SH-SY5Y (cell line): ENCODE data around the gene TSC22D3.

Source experiments
- GATA2 ChIP-seq: IDR thresholded peaks from 2 replicates; pipeline ENCODE4 v1.6.1; 2011; ENCODE audit warnings: mild to moderate bottlenecking, low read depth, low read length
- GATA3 ChIP-seq: IDR thresholded peaks from 2 replicates; pipeline ENCODE4 v1.6.1; 2011; ENCODE audit warnings: low read depth, mild to moderate bottlenecking, low read length, moderate library complexity

DNA sequence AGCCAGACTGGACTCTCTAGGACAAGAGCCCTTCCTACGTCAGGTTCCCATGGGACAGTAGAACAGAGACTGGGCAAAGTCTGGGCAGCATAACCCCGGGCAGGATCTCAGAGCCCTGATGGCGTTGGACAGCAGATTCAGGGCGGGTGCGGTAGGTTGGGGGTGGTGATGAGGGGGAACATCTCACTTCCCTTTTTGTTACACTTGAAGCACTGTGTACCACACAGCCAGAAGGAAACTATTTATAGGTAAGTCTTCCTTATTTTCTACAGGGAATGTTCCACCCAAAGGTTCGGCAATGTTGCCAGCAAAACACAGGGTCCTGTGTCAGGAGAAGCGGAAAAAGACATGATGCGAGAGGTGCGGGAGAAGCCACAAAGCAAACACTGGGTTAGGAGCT lies 54.3 kb downstream of the TSC22D3 start:
- no peak for TF ChIP-seq GATA2
- no peak for TF ChIP-seq GATA3
